GM23248 (cell line): Measurements from ENCODE around the gene OR2AE1.

Experiments used
- EZH2 ChIP-seq: fragments of 200-600 bp; sonication (generic); IDR thresholded peaks from 2 replicates; pipeline ENCODE4 v1.6.1; 2018; ENCODE audit warnings: antibody characterized with exemption, mild to moderate bottlenecking; ENCODE audit not compliant: insufficient read depth, poor library complexity, severe bottlenecking
- EZH2phosphoT487 ChIP-seq: fragments of 200-600 bp; sonication (generic); IDR thresholded peaks from 2 replicates; pipeline ENCODE4 v1.6.1; 2018; ENCODE audit warnings: antibody characterized with exemption, moderate library complexity, mild to moderate bottlenecking, low read depth; ENCODE audit not compliant: insufficient read depth

- TF ChIP-seq EZH2 = no peak
- TF ChIP-seq EZH2phosphoT487 = no peak
Measured at GRCh38 chr7:99876491-99876890, 342 bp downstream of the OR2AE1 start.
